AG09319 (cell line): ENCODE measurements around the gene SMIM11.
"Not testable (repeated sequence)": the region's sequence is repeated elsewhere in the genome, so short reads cannot be mapped to it uniquely, and the experiment has no call there.

Experiments
- DNase-seq: peaks from one replicate; pipeline ENCODE4 v3.0.0-alpha.2; 2010; ENCODE audit warnings: low read depth; ENCODE audit errors: extremely low read depth
- TF ChIP-seq, protein P1 (sequence below): IDR thresholded peaks from 2 replicates; pipeline ENCODE4 v1.5.1; 2011; ENCODE audit warnings: low read depth, mild to moderate bottlenecking, inconsistent platforms, low read length, moderate library complexity

SMIM11 gene

GRCh38 chr21:34363733-34364132, 11.6 kb upstream of the SMIM11 start, which contains the start of gene KCNE2:
Gene KCNE2 (plus strand): TSS chr21:34364006. CDS start chr21:34370479, 6,473 bp downstream.
- no peak for DNase-seq
- TF ChIP-seq, protein P1, sequence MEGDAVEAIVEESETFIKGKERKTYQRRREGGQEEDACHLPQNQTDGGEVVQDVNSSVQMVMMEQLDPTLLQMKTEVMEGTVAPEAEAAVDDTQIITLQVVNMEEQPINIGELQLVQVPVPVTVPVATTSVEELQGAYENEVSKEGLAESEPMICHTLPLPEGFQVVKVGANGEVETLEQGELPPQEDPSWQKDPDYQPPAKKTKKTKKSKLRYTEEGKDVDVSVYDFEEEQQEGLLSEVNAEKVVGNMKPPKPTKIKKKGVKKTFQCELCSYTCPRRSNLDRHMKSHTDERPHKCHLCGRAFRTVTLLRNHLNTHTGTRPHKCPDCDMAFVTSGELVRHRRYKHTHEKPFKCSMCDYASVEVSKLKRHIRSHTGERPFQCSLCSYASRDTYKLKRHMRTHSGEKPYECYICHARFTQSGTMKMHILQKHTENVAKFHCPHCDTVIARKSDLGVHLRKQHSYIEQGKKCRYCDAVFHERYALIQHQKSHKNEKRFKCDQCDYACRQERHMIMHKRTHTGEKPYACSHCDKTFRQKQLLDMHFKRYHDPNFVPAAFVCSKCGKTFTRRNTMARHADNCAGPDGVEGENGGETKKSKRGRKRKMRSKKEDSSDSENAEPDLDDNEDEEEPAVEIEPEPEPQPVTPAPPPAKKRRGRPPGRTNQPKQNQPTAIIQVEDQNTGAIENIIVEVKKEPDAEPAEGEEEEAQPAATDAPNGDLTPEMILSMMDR = no peak

- TF ChIP-seq, protein P1 = no peak
- DNase-seq = no peak
These were observed 10.4 kb upstream of the SMIM11 start for GRCh38 chr21:34364921-34365320.

GRCh38 chr21:34365809-34366208, 9.5 kb upstream of the SMIM11 start:
- TF ChIP-seq, protein P1 = no peak
- no peak for DNase-seq

DNA sequence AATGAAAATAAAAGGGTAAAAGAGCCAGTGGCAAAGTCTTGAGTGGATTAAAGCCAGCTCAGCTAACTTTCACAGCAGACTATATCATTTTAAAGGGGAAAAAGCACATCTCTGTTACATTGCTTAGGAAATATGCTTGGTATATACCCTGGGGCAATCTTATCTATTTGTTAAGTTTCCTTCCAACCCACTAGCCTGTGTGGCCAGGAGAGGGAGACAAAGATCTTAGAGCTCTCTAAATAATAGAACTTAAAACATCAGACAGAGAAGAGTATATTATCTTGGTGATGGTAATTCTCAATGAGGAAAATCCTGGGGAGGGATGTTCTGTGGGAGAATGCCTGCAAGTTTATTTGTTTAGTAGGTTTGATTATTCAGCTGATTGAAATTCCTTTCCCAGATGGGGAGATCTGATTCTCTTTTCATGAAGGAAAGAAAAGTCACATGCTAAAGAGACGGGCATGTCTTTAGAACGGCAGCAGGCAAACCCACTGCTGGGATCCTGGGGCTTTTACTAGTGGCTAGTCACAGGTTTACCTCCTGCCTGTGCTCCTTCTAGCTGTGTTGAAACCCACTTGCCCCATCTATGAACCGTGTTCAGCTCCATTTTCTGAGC, 7.9 kb upstream of the SMIM11 start:
- peak; percentile 73 for DNase-seq
- TF ChIP-seq, protein P1 = peak; percentile 86

GRCh38 chr21:34369741-34370140, 5.6 kb upstream of the SMIM11 start:
- TF ChIP-seq, protein P1 = no peak
- no peak for DNase-seq

DNA sequence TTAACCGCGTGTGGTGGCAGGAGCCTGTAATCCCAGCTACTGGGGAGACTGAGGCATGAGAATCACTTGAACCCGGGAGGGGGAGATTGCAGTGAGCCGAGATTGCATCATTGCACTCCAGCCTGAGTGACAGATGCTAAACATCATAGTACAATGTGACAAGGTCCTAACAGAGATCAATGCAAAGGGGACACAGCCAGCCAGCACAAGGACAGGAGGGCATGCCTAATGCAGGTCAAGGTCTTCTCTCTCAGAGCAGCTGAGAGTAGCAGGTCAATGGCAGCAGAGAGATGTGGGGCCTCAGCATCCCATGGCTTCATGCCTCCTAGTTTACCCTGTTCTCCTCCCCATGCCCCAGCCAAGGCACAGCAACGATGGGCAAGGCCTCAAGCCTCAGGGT, 3.0 kb upstream of the SMIM11 start:
- TF ChIP-seq, protein P1 = no peak
- no peak for DNase-seq

- DNase-seq = not testable (repeated sequence)
These were observed 845 bp upstream of the SMIM11 start for GRCh38 chr21:34374462-34374861.

GRCh38 chr21:34375619-34375972, 289 bp downstream of the SMIM11 start:
- DNase-seq = not testable (repeated sequence)

DNA sequence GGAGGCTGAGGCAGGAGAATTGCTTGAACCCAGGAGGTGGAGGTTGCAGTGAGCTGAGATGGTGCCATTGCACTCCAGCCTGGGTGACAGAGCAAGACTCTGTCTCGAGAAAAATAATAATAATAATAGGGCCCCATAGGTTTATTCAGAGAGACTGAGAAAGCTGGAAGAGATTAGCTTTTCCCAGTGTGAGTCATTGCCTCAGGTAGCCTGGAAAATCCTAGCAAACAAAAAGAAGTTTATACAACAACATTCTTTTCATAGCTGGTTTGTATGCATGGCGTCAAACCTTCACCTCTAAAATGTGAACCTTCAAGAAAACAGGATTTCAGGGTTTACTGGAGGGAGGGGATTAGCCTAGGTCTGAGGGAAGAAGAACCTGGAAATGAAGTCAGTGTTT, 7.8 kb downstream of the SMIM11 start:
- not testable (repeated sequence) for DNase-seq

- not testable (repeated sequence) for DNase-seq
These were observed 8.6 kb downstream of the SMIM11 start for GRCh38 chr21:34383724-34384415.

- DNase-seq = not testable (repeated sequence)
These were observed 25.2 kb downstream of the SMIM11 start for GRCh38 chr21:34400522-34400921.

DNA sequence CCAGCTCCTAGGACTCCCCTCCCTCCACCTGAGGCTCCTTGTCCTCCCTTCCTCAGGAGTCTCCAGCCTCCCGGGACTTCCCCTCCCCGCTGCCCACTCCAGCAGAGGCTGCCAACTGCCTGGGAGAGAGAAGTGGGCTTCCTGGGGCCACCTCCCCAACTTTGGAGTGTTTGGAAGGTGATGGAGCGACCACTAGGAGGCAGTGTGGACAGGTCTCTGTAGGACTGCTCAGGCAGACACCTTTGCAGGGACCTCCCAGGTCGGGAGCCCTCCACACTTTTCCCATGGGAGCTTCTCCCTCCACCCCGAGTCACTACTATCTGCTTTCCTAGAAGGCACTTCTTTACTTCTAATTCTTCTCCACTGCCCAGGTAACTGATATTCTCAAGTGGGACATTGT, 29.4 kb downstream of the SMIM11 start:
- not testable (repeated sequence) for DNase-seq

- DNase-seq = not testable (repeated sequence)
These were observed 30.4 kb downstream of the SMIM11 start for GRCh38 chr21:34405686-34406085.
